GM23248 (cell line): ENCODE data around the gene TIAL1.

ENCODE experiments used
- EZH2 ChIP-seq: fragments of 200-600 bp; sonication (generic); IDR thresholded peaks from 2 replicates; pipeline ENCODE4 v1.6.1; 2018; ENCODE audit warnings: antibody characterized with exemption, mild to moderate bottlenecking; ENCODE audit not compliant: insufficient read depth, poor library complexity, severe bottlenecking
- EZH2phosphoT487 ChIP-seq: fragments of 200-600 bp; sonication (generic); IDR thresholded peaks from 2 replicates; pipeline ENCODE4 v1.6.1; 2018; ENCODE audit warnings: antibody characterized with exemption, moderate library complexity, mild to moderate bottlenecking, low read depth; ENCODE audit not compliant: insufficient read depth

DNA sequence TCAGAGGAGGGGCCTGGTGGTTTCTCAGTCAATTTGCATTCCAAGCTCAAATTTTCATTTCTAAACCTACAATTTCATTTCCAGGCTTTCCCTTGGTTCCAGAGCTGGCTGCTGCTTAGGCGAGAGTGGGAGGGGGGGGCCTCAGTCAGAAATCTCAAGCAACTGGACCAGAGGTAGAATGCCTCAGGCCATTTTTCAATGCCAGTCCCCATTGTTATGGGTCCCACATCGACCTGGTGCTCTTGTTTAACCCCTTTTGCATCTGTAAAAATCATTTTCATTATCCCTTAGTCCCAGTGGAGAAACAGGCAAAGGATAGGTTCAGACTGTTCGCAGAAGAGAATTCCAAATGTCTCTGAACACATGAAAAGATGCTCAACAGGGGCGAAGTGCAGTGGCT lies 40.9 kb upstream of the TIAL1 start:
- TF ChIP-seq EZH2 (no peak), EZH2phosphoT487 (no peak)
